HEK293 (cell line): ENCODE measurements around the gene GLCE.

Experiments used
- CTCF ChIA-PET: fragments of 350-600 bp; formaldehyde crosslinking; extraction: SDS; loops from one replicate; lab custom pipeline; 2021; ENCODE audit warnings: antibody characterized with exemption; lab: Yijun Ruan, JAX
- POLR2A ChIA-PET: fragments of 300-600 bp; formaldehyde crosslinking; extraction: SDS; loops from one replicate; lab custom pipeline; 2020; ENCODE audit warnings: antibody characterized with exemption, inconsistent platforms; lab: Yijun Ruan, JAX
- H3K27ac ChIP-seq: fragments of 200-500 bp; sonication (Bioruptor generic); 2 replicates; pipeline ENCODE4 v1.5.1; 2014; ENCODE audit warnings: low read depth, low read length, control low read depth, inconsistent platforms; ENCODE audit errors: extremely low read depth
- H3K36me3 ChIP-seq, 2 experiments: fragments of 200-500 bp in 1 of 2; sonication (Bioruptor generic) in 1 of 2; 1 replicate in 1 of 2; 2 replicates in 1 of 2; pipeline ENCODE4 v1.5.1; 2014 to 2017; ENCODE audit warnings: inconsistent platforms in 2 of 2, low read length in 2 of 2; ENCODE audit not compliant: control insufficient read depth in 2 of 2, insufficient read depth in 1 of 2
- H3K4me1 ChIP-seq: fragments of 200-500 bp; sonication (Bioruptor generic); 2 replicates; pipeline ENCODE4 v1.5.1; 2014; ENCODE audit warnings: mild to moderate bottlenecking, low read length, inconsistent platforms; ENCODE audit not compliant: control insufficient read depth, insufficient read depth
- H3K4me3 ChIP-seq: 2 replicates; pipeline ENCODE4 v1.5.1; 2011; ENCODE audit warnings: low read depth, mild to moderate bottlenecking, control low read depth, low read length, moderate library complexity
- H3K9me3 ChIP-seq: fragments of 200-500 bp; sonication (Bioruptor generic); 2 replicates; pipeline ENCODE4 v1.5.1; 2014; ENCODE audit warnings: low read depth, low read length, inconsistent platforms; ENCODE audit not compliant: control insufficient read depth, insufficient read depth
- EGR2 ChIP-seq: fragments of 450-650 bp; formaldehyde crosslinking; IDR thresholded peaks from 2 replicates; pipeline ENCODE4 v1.5.1; 2016; ENCODE audit warnings: low read depth, missing biosample characterization, missing genetic modification characterization
- GLIS2 ChIP-seq: fragments of 450-650 bp; formaldehyde crosslinking; IDR thresholded peaks from 2 replicates; pipeline ENCODE4 v1.5.1; 2016; ENCODE audit warnings: missing biosample characterization, missing genetic modification characterization
- HOXA7 ChIP-seq: sonication (generic); formaldehyde crosslinking; IDR thresholded peaks from 2 replicates; pipeline ENCODE4 v1.8.1; 2022; ENCODE audit warnings: missing genetic modification reagents, borderline replicate concordance
- MYNN ChIP-seq: fragments of 450-650 bp; formaldehyde crosslinking; IDR thresholded peaks from 2 replicates; pipeline ENCODE4 v1.5.1; 2016; ENCODE audit warnings: missing biosample characterization, missing genetic modification characterization, borderline replicate concordance
- OSR2 ChIP-seq: fragments of 450-650 bp; formaldehyde crosslinking; IDR thresholded peaks from 2 replicates; pipeline ENCODE4 v1.5.1; 2016; ENCODE audit warnings: missing biosample characterization, missing genetic modification characterization
- OVOL3 ChIP-seq: fragments of 450-650 bp; formaldehyde crosslinking; IDR thresholded peaks from 2 replicates; pipeline ENCODE4 v1.5.1; 2016; ENCODE audit warnings: missing biosample characterization, missing genetic modification characterization
- ZBTB1 ChIP-seq: fragments of 450-650 bp; formaldehyde crosslinking; IDR thresholded peaks from 2 replicates; pipeline ENCODE4 v1.5.1; 2016; ENCODE audit warnings: missing biosample characterization, missing genetic modification characterization
- ZBTB8A ChIP-seq: fragments of 450-650 bp; formaldehyde crosslinking; IDR thresholded peaks from 2 replicates; pipeline ENCODE4 v1.5.1; 2016; ENCODE audit warnings: missing biosample characterization, missing genetic modification characterization
- ZFP37 ChIP-seq: fragments of 450-650 bp; formaldehyde crosslinking; IDR thresholded peaks from 2 replicates; pipeline ENCODE4 v1.5.1; 2016; ENCODE audit warnings: missing biosample characterization, missing genetic modification characterization
- ZNF10 ChIP-seq: fragments of 450-650 bp; formaldehyde crosslinking; IDR thresholded peaks from 2 replicates; pipeline ENCODE4 v1.5.1; 2017; ENCODE audit warnings: missing biosample characterization, missing genetic modification characterization
- ZNF146 ChIP-seq: fragments of 450-650 bp; formaldehyde crosslinking; IDR thresholded peaks from 2 replicates; pipeline ENCODE4 v1.5.1; 2016; ENCODE audit warnings: missing biosample characterization, missing genetic modification characterization
- ZNF239 ChIP-seq: fragments of 450-650 bp; formaldehyde crosslinking; IDR thresholded peaks from 2 replicates; pipeline ENCODE4 v1.5.1; 2016; ENCODE audit warnings: missing biosample characterization, missing genetic modification characterization
- ZNF335 ChIP-seq: fragments of 450-650 bp; formaldehyde crosslinking; conservative IDR thresholded peaks from 2 replicates; pipeline ENCODE4 v1.5.1; 2016; ENCODE audit warnings: missing biosample characterization, missing genetic modification characterization
- ZNF350 ChIP-seq: fragments of 450-650 bp; formaldehyde crosslinking; IDR thresholded peaks from 2 replicates; pipeline ENCODE4 v1.5.0; 2017; ENCODE audit warnings: missing biosample characterization, mild to moderate bottlenecking, missing genetic modification characterization
- ZNF510 ChIP-seq: fragments of 450-650 bp; formaldehyde crosslinking; IDR thresholded peaks from 2 replicates; pipeline ENCODE4 v1.5.1; 2018; ENCODE audit warnings: mild to moderate bottlenecking, missing genetic modification characterization, missing biosample characterization; ENCODE audit not compliant: insufficient replicate concordance
- ZNF654 ChIP-seq: fragments of 450-650 bp; formaldehyde crosslinking; IDR thresholded peaks from 2 replicates; pipeline ENCODE4 v1.5.1; 2016; ENCODE audit warnings: low read depth, missing biosample characterization, missing genetic modification characterization
- ZNF660 ChIP-seq: fragments of 450-650 bp; IDR thresholded peaks from 2 replicates; pipeline ENCODE4 v1.5.1; 2018; ENCODE audit warnings: missing biosample characterization, mild to moderate bottlenecking, missing genetic modification characterization
- ZNF664 ChIP-seq: fragments of 450-650 bp; formaldehyde crosslinking; IDR thresholded peaks from 2 replicates; pipeline ENCODE4 v1.5.1; 2016; ENCODE audit warnings: missing biosample characterization, missing genetic modification characterization
- ZNF670 ChIP-seq: fragments of 450-650 bp; formaldehyde crosslinking; IDR thresholded peaks from 2 replicates; pipeline ENCODE4 v1.5.1; 2016; ENCODE audit warnings: missing biosample characterization, missing genetic modification characterization, low read depth
- ZNF768 ChIP-seq: fragments of 450-650 bp; formaldehyde crosslinking; IDR thresholded peaks from 2 replicates; pipeline ENCODE4 v1.5.1; 2018; ENCODE audit warnings: missing biosample characterization, mild to moderate bottlenecking, missing genetic modification characterization
- ZNF792 ChIP-seq: fragments of 450-650 bp; formaldehyde crosslinking; IDR thresholded peaks from 2 replicates; pipeline ENCODE4 v1.5.1; 2016; ENCODE audit warnings: missing biosample characterization, missing genetic modification characterization
- TF ChIP-seq, protein P1 (sequence below): fragments of 450-650 bp; formaldehyde crosslinking; IDR thresholded peaks from 2 replicates; pipeline ENCODE4 v1.5.1; 2017; ENCODE audit warnings: missing biosample characterization, missing genetic modification characterization
- TF ChIP-seq, protein P2 (sequence below): fragments of 450-650 bp; IDR thresholded peaks from 2 replicates; pipeline ENCODE4 v1.5.1; 2018; ENCODE audit warnings: missing biosample characterization, missing genetic modification characterization
- TF ChIP-seq, protein P3 (sequence below): fragments of 450-650 bp; formaldehyde crosslinking; IDR thresholded peaks from 2 replicates; pipeline ENCODE4 v1.5.1; 2016; ENCODE audit warnings: missing biosample characterization, missing genetic modification characterization
- TF ChIP-seq, protein P4 (sequence below): fragments of 450-650 bp; formaldehyde crosslinking; IDR thresholded peaks from 2 replicates; pipeline ENCODE4 v1.5.1; 2016; ENCODE audit warnings: missing biosample characterization, missing genetic modification characterization
- TF ChIP-seq, protein P5 (sequence below): fragments of 450-650 bp; IDR thresholded peaks from 2 replicates; pipeline ENCODE4 v1.5.1; 2018; ENCODE audit warnings: missing biosample characterization, mild to moderate bottlenecking, missing genetic modification characterization
- TF ChIP-seq, protein P6 (sequence below): fragments of 450-650 bp; formaldehyde crosslinking; IDR thresholded peaks from 2 replicates; pipeline ENCODE4 v1.5.1; 2016; ENCODE audit warnings: missing biosample characterization, missing genetic modification characterization

The GLCE gene

DNA sequence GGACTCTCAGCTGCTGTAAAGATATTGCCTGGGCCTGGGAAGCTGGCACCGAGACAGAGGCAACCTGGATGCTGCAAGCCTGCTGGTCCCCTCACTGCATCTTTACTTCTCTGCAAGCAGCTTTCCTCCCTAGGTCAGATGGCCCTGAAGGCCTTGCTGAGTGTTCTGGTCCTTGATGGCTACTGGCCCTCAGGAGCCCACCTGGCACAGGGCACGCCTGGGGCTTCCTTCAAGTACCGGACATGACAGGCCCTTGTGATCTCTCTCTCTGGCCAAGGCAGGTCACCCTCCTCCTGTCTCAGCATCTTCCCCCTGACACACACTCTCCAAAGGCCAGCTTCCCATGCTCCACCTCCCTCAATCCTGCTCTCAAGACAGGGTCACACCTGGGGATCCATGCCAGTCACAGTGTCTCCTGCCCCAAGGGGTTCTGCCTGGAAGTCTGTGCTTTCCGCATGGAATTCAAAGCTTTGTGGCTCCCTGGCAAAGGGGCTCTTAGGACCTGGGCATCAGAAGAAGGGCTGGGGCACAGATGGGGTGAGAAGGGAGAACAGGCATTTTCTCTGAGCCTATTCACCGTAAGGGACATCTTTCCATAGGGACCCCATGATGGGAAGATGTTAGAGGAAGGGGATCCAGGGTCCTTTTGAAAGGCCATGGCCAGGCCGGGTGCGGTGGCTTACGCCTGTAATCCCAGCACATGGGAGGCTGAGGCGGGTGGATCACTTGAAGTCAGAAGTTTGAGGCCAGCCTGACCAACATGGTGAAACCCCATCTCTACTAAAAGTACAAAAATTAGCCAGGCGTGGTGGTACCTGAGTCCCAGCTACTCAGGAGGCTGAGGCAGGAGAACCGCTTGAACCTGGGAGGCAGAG, 133.5 kb downstream of the GLCE start:
- no peaks in the 10 kb centered on the region for H3K9me3 ChIP-seq
- POLR2A ChIA-PET, result no interaction called here
- no peak overlapping the region for H3K27ac ChIP-seq
- TF ChIP-seq OSR2 (tag by site-specific recombination), result no peak
- no peak for TF ChIP-seq GLIS2
- TF ChIP-seq OVOL3, result no peak
- TF ChIP-seq ZNF335 (tag by site-specific recombination), result no peak
- TF ChIP-seq, protein P1, sequence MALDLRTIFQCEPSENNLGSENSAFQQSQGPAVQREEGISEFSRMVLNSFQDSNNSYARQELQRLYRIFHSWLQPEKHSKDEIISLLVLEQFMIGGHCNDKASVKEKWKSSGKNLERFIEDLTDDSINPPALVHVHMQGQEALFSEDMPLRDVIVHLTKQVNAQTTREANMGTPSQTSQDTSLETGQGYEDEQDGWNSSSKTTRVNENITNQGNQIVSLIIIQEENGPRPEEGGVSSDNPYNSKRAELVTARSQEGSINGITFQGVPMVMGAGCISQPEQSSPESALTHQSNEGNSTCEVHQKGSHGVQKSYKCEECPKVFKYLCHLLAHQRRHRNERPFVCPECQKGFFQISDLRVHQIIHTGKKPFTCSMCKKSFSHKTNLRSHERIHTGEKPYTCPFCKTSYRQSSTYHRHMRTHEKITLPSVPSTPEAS (tag by site-specific recombination), result no peak
- no peak for TF ChIP-seq ZNF792
- TF ChIP-seq, protein P2, sequence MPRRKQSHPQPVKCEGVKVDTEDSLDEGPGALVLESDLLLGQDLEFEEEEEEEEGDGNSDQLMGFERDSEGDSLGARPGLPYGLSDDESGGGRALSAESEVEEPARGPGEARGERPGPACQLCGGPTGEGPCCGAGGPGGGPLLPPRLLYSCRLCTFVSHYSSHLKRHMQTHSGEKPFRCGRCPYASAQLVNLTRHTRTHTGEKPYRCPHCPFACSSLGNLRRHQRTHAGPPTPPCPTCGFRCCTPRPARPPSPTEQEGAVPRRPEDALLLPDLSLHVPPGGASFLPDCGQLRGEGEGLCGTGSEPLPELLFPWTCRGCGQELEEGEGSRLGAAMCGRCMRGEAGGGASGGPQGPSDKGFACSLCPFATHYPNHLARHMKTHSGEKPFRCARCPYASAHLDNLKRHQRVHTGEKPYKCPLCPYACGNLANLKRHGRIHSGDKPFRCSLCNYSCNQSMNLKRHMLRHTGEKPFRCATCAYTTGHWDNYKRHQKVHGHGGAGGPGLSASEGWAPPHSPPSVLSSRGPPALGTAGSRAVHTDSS, result no peak
- TF ChIP-seq ZFP37, result no peak
- TF ChIP-seq ZNF239, result no peak
- TF ChIP-seq ZBTB1 (tag by site-specific recombination), result no peak
- TF ChIP-seq, protein P3, sequence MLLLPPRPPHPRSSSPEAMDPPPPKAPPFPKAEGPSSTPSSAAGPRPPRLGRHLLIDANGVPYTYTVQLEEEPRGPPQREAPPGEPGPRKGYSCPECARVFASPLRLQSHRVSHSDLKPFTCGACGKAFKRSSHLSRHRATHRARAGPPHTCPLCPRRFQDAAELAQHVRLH (tag by site-specific recombination), result no peak
- no peak for TF ChIP-seq ZNF654 (tag by site-specific recombination)
- TF ChIP-seq, protein P4, sequence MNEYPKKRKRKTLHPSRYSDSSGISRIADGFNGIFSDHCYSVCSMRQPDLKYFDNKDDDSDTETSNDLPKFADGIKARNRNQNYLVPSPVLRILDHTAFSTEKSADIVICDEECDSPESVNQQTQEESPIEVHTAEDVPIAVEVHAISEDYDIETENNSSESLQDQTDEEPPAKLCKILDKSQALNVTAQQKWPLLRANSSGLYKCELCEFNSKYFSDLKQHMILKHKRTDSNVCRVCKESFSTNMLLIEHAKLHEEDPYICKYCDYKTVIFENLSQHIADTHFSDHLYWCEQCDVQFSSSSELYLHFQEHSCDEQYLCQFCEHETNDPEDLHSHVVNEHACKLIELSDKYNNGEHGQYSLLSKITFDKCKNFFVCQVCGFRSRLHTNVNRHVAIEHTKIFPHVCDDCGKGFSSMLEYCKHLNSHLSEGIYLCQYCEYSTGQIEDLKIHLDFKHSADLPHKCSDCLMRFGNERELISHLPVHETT (tag by site-specific recombination), result no peak
- TF ChIP-seq, protein P5, sequence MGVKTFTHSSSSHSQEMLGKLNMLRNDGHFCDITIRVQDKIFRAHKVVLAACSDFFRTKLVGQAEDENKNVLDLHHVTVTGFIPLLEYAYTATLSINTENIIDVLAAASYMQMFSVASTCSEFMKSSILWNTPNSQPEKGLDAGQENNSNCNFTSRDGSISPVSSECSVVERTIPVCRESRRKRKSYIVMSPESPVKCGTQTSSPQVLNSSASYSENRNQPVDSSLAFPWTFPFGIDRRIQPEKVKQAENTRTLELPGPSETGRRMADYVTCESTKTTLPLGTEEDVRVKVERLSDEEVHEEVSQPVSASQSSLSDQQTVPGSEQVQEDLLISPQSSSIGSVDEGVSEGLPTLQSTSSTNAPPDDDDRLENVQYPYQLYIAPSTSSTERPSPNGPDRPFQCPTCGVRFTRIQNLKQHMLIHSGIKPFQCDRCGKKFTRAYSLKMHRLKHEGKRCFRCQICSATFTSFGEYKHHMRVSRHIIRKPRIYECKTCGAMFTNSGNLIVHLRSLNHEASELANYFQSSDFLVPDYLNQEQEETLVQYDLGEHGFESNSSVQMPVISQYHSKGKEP (tag by site-specific recombination), result no peak
- TF ChIP-seq ZBTB8A, result no peak
- no peak for TF ChIP-seq MYNN (tag by site-specific recombination)
- TF ChIP-seq ZNF670, result no peak
- TF ChIP-seq ZNF660 (tag by site-specific recombination), result no peak
- H3K4me1 ChIP-seq, result peaks cover 12% of the 10 kb centered on the region
- CTCF ChIA-PET, result interaction anchor here (0.6 to 1.4 kb wide), 2 partner anchors 10 to 172 kb away, joined by 3 to 4 read pairs; no protein-coding TSS in a partner anchor
- no peaks in the 10 kb centered on the region for H3K36me3 ChIP-seq
- H3K4me3 ChIP-seq, result no peak overlapping the region

DNA sequence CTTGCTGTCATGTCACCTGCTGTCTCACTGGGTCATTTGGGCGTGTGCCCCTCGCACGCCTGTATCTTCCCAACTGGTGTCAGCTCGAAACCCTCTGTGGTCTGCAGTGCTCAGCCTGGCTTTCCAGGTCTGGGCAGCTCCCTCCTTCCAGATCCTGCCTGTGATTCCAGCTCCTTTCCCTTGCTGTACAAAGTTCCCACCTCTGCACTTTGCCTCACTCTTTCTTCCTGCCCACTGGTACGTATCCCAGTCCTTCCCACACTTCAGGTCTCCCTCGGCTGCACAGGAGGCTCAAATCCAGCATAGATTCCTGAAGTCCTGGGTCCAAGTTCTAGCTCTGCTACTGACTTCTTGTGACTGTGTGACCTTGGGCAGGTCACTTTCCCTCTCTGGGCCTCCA, 136.2 kb downstream of the GLCE start:
- POLR2A ChIA-PET, result no interaction called here
- H3K27ac ChIP-seq, result no peak overlapping the region
- H3K4me1 ChIP-seq, result peaks cover 3% of the 10 kb centered on the region; the same call in 1 of the 2 replicates
- CTCF ChIA-PET, result no interaction called here
- no peak overlapping the region for H3K4me3 ChIP-seq
- no peaks in the 10 kb centered on the region for H3K9me3 ChIP-seq
- no peaks in the 10 kb centered on the region for H3K36me3 ChIP-seq
- TF ChIP-seq ZNF239 (no peak), ZNF664 (tag by site-specific recombination) (no peak), ZNF350 (tag by site-specific recombination) (no peak), ZNF146 (tag by site-specific recombination) (no peak), ZNF10 (no peak), ZNF510 (tag by site-specific recombination) (no peak), HOXA7 (CRISPR knock-in tag) (no peak), ZNF768 (0 out of 2 replicates have a peak, but pooled peaks have one; percentile 14), EGR2 (peak; percentile 74)
- TF ChIP-seq, protein P6, sequence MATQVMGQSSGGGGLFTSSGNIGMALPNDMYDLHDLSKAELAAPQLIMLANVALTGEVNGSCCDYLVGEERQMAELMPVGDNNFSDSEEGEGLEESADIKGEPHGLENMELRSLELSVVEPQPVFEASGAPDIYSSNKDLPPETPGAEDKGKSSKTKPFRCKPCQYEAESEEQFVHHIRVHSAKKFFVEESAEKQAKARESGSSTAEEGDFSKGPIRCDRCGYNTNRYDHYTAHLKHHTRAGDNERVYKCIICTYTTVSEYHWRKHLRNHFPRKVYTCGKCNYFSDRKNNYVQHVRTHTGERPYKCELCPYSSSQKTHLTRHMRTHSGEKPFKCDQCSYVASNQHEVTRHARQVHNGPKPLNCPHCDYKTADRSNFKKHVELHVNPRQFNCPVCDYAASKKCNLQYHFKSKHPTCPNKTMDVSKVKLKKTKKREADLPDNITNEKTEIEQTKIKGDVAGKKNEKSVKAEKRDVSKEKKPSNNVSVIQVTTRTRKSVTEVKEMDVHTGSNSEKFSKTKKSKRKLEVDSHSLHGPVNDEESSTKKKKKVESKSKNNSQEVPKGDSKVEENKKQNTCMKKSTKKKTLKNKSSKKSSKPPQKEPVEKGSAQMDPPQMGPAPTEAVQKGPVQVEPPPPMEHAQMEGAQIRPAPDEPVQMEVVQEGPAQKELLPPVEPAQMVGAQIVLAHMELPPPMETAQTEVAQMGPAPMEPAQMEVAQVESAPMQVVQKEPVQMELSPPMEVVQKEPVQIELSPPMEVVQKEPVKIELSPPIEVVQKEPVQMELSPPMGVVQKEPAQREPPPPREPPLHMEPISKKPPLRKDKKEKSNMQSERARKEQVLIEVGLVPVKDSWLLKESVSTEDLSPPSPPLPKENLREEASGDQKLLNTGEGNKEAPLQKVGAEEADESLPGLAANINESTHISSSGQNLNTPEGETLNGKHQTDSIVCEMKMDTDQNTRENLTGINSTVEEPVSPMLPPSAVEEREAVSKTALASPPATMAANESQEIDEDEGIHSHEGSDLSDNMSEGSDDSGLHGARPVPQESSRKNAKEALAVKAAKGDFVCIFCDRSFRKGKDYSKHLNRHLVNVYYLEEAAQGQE (tag by site-specific recombination), result no peak
